GM15510 (cell line): ENCODE measurements around the gene NRBP1.

Source experiments
- POLR2A ChIP-seq: IDR thresholded peaks from 3 replicates; pipeline ENCODE4 v1.6.1; 2011; ENCODE audit warnings: borderline replicate concordance; ENCODE audit not compliant: insufficient read length; ENCODE audit errors: extremely low read depth

NRBP1 gene

GRCh38 chr2:27428213-27428977, at the start of gene NRBP1:
Gene NRBP1 (plus strand): TSS chr2:27428631. CDS start chr2:27433274, 4,643 bp downstream.
- peak; percentile 91 for TF ChIP-seq POLR2A

GRCh38 chr2:27378809-27379290, 49.6 kb upstream of the NRBP1 start:
- TF ChIP-seq POLR2A, result no peak

GRCh38 chr2:27379383-27379835, 49.0 kb upstream of the NRBP1 start:
- TF ChIP-seq POLR2A, result no peak

GRCh38 chr2:27379836-27380625, 48.4 kb upstream of the NRBP1 start:
- no peak for TF ChIP-seq POLR2A

GRCh38 chr2:27380626-27381545, 47.5 kb upstream of the NRBP1 start, which contains the start of gene ZNF513:
Gene ZNF513 (minus strand): TSS chr2:27380734. CDS start chr2:27380526, 208 bp downstream.
- TF ChIP-seq POLR2A, result peak; percentile 57

- TF ChIP-seq POLR2A, result no peak
Observed at GRCh38 chr2:27381577-27382181, 46.8 kb upstream of the NRBP1 start.

- no peak for TF ChIP-seq POLR2A
Observed at GRCh38 chr2:27390822-27391679, 37.4 kb upstream of the NRBP1 start.

GRCh38 chr2:27393225-27393624, 35.2 kb upstream of the NRBP1 start:
- no peak for TF ChIP-seq POLR2A

- no peak for TF ChIP-seq POLR2A
Observed at GRCh38 chr2:27398962-27399361, 29.5 kb upstream of the NRBP1 start.

- no peak for TF ChIP-seq POLR2A
Observed at GRCh38 chr2:27400348-27401135, 27.9 kb upstream of the NRBP1 start.

- no peak for TF ChIP-seq POLR2A
Observed at GRCh38 chr2:27407798-27408491, 20.5 kb upstream of the NRBP1 start.

- no peak for TF ChIP-seq POLR2A
Observed at GRCh38 chr2:27408601-27409320, 19.7 kb upstream of the NRBP1 start.
